Stimulated activated CD8-positive, alpha-beta memory T cell treated with anti-CD3 and anti-CD28 coated beads, Interleukin-2, amount 100 ng/mL, for 1 hour (primary cell): ENCODE data around the gene MTHFD2.
"Not testable (repeated sequence)": the region's sequence is repeated elsewhere in the genome, so short reads cannot be mapped to it uniquely, and the experiment has no call there.

Experiments
- DNase-seq, 2 donors: peaks; one replicate each; pipeline ENCODE4 v3.0.0-alpha.2; 2020; ENCODE audit warnings: low read depth in 2 of 2

MTHFD2 gene

DNA sequence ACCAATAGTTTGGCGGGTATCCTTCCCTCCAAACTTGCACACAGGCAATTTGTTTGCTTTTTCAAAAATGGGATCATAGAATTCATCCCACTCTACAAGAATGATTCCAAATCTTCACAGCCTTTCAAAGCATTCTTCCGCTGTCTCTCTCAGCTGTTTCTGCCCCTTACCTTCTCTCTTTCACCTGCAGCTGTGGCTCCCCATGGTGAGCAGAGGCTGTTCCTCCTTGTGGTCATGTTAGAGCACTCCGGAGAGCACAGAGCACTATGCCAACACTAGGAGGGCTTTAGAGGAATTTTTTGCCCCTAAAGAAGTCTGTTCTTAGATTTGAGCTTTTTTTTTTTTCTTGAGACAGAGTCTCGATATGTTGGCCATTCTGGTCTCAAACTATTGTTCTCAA is 30.4 kb downstream of the MTHFD2 start:
- no peak for DNase-seq

DNA sequence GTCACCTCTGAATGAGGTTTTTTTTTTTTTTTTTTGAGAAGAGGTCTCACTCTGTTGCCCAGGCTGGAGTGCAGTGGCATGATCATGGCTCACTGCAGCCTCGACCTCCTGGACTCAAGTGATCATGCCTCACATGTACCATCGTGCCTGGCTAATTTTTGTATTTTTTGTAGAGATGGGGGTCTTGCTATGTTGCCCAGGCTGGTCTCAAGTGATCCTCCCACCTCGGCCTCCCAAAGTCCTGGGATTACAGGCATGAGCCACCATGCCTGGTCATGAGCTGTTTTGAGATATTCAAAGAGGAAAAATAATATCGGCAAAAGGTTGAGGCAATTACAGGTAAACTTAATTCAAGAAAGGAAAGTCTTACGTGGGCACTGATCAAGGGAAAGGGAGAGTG is 31.4 kb downstream of the MTHFD2 start:
- not testable (repeated sequence) for DNase-seq

DNA sequence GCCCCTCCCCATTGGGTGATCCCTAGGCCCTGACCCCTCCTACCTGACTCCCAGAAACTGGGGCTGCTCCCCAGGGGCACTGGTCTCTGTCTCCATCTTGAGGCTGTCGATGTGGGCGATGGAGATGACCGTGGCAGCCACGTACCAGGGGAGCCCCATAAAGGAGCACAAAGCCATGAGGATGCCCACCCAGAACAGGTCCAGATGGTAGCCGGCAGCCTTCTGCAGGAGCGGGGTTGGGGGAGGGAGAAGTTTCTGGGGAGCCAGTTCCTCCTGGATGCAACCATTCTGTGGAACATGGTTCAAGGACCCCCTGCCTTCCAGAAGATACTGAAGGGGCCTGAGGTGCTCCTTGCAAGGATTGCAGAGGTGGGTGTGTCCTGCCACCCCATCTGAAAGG is 34.0 kb downstream of the MTHFD2 start:
- no peak for DNase-seq

GRCh38 chr2:74233648-74234047 is 35.2 kb downstream of the MTHFD2 start:
- no peak for DNase-seq

GRCh38 chr2:74235041-74235440 is 36.6 kb downstream of the MTHFD2 start:
- no peak for DNase-seq

- no peak for DNase-seq
Measured at GRCh38 chr2:74238879-74239278, 40.5 kb downstream of the MTHFD2 start.

DNA sequence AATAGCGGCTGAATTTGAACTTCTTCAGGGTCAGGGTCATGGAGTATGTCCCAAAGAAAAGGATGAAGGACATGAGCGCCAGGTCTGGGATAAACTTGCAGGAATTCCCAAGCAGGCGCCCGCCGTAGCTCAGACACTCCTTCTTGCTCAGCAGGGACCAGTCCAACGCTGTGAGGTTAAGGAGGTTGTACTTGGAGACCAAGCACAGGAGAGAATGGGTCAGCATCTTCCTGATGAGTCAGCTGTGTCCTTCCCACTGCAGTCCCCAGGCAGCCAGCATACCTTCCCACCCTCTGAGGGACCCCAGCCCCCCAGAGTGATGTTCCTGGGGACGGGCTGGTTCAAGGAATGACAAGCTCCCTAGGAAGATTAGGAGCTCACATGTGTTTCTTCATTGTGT is 40.9 kb downstream of the MTHFD2 start:
- DNase-seq, result no peak

DNA sequence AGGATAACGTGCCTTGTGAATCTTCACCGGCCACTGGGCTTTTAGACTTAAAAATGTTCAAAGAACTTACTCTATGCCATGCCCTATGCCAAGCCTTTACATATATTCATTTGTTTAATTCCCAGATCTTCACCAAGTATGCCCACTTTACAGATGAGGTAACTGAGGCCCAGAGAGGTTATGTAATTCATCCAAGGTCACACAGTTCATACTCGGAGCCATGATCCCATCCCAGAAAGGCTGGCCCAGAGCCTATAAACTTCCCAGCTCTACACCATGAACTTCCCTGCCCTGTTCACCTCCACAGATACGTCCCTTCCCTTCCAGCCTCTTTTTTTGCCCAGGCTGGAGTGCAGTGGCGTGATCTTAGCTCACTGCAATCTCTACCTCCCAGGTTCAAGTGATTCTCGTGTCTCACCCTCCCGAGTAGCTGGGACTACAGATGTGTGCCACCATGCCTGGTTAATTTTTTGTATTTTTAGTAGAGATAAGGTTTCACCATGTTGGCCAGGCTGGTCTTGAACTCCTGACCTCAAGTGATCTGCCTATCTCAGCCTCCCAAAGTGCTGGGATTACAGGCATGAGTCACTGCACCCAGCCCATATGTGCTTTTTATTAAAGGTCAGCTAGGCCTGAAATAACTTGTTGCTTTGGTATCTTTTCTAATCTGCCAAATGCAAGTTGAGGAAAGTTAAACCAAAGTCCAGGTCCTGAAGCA is 44.1 kb downstream of the MTHFD2 start:
- no peak for DNase-seq

DNA sequence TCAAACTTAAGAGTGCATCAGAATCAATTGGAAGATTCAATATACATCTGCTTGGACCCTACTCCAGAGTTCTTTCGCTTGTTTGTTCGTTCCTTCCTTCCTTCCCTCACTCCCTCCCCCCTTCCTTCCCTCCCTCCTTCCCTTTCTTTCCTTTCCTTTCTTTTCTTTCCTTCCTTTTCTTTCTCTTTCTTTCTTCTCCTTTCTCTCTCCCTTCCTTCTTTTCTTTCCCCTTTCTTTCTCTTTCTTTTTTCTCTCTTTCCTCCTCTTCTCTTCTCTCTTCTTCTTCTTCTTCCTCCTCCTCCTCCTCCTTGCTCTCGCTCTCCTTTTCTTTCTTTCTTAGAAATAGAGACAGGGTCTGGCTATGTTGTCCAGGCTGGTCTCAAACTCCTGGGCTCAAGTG is 45.9 kb downstream of the MTHFD2 start:
- no peak for DNase-seq

DNA sequence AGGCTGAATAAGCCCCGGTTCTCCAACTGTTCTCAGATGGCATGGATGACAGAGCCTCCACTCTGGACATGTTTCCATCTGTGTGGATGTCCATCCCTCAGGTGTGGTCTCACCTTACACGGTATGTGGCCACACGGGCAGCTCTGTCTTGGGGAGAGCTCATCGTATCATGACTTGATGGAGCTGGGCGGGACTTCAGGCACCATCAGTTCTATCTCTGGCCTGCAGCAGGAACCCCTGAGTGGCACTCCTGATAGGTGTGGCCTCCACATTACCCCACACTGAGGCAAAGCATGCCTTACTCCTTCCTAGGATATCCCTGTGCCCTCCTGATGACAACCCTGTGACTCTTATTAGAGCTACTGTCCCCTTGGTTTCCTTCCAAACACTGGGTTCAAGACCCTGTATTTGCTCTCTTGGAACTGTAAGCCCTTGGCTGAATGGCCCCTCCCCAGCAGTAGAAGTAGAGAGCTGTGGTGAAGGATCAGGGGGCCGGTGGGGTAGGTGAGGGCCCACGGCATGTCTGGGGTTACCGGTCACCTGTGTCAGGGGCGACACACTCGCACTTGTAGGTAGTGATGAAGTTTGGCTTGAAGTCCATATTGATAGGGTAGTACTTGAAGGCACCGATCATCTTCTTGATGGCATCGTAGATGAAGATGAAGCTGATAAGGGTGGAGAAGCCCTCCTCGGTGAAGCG is 48.2 kb downstream of the MTHFD2 start:
- no peak for DNase-seq

DNA sequence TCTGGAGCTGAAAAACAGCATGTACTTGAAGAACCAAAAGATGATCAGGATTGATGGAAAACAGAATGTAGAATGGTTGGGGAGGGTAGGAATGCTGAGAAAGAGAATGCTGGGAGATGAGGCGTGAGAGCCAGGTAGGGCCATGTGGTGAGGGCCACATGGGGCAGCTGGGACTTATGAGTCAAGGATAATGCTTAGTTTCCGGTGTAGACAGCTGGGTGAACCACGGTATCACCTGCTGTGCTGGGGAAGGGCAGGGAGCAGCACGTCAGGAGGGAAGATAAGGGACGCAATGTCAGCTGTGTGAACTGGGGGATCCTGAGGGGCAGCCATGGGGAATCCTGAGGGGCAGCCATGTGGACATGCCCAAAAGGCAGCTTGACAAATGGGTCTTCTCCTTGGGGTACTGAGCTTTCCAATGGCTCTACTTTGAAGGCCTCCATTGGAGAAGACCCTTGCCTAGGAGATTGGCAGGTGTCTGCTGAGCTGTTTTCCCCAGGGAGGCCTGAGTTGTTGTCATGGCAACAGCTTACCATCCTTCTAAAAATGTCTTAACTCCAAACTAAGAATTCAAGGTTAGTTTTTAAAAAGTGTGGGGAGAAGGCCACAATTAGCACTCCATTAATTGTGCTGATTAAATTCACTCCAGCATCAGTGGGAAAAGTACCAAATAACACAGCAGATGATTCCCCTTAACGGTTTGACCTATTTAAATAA is 51.1 kb downstream of the MTHFD2 start:
- no peak for DNase-seq

- DNase-seq, result peak in 1 of 2 donors; percentile 21
Measured at GRCh38 chr2:74250189-74250631, 51.8 kb downstream of the MTHFD2 start.

GRCh38 chr2:74252036-74252435 is 53.6 kb downstream of the MTHFD2 start:
- no peak for DNase-seq

DNA sequence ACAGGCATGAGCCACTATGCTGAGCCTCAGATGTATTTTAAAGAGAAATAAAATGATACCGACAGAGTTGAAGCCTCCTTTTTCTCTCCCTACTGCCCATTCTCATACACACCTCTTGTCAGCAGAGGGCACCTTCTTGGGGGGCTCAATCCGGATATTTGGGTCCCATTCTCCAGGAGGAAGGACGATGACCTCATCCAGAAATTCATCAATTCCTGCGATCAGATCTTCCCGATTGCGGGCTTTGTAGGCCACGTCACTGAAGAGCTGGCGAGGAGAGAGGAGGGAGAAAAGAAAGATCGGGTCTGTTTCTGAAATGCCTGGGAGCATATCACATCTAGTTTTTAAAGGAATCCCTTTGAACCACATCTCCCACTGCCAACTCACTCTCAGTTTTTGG is 54.4 kb downstream of the MTHFD2 start:
- no peak for DNase-seq

DNA sequence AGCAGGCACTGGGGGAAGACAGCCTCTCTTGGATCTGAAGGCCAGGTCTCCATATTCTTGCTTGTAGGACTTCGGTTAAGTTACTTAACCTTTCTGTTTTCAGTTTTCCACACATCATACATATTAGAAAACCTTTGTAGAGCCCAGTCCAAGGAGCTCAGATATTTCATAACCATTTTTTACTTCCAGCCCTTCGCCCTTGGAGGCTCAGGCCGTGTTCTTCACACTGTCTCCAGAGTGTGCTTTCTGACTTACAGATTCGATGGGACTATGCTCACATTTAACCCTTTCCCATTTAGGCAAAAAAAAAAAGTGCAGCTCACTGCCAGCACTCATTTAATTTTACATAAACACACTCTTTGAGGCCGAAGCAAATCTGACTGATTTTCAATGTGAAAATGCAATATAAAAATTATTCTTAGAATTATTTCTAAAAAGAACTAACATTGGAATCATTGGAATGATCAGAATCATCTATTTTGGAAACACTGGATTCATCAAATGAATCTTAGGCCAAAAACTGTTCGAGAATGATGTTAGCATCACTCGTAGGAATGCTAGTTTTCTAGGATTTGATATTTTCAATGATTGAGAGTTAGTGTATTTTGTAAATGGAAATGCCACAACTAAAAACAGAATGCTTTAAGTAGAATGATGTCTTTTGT is 55.0 kb downstream of the MTHFD2 start:
- DNase-seq, result no peak

GRCh38 chr2:74253971-74254310 is 55.5 kb downstream of the MTHFD2 start:
- no peak for DNase-seq

GRCh38 chr2:74255660-74256213 is 57.3 kb downstream of the MTHFD2 start:
- no peak for DNase-seq

- DNase-seq, result no peak
Measured at GRCh38 chr2:74259191-74259590, 60.8 kb downstream of the MTHFD2 start.

GRCh38 chr2:74259733-74260132 is 61.3 kb downstream of the MTHFD2 start:
- DNase-seq, result no peak

DNA sequence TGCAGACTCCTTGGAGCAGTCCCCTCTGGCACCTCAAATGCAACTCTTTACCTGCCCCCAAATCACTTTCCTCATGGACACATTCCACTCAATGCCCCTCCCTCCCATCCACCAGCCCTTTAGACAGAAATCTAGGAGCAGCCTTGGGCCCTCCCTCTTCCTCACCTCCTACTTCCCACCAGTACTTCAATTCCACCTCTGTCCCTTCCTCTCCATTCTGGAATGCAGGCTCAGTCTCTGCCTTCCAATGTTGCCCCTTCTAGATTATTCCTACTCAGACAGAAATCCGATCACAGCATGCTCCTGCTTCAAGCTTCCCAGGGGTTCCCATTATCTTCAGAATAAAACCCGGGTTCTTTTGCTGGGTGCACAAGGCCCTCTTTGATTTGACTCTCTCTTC is 62.1 kb downstream of the MTHFD2 start:
- no peak for DNase-seq

- DNase-seq, result no peak
Measured at GRCh38 chr2:74261204-74261864, 62.9 kb downstream of the MTHFD2 start.

DNA sequence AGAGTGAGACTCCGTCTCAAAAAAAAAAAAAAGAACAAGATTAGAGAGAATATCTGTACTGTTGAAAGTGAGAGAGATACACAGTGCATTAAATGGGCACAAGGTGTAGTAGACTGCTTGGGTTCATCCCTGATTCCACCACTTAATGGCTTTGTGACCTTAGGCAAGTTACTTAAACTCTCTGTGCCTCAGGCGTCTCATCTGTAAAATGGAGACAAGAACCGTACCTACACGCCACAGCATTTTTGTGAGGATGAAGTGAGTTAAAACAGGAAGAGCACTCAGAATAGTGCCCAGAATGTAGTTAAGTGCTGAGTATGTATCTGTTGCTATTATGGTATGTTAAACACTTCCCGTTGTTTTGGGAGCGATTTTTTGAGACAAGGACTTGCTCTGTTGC is 64.3 kb downstream of the MTHFD2 start:
- DNase-seq, result no peak
